HepG2 (cell line): ENCODE results near the gene PKD2L1. TPM values are rescaled to one million over a fixed set of nuclear protein-coding genes. Genes with fewer than 3 reads are reported as not detected.
A peak's percentile ranks its signal among the peaks of the same experiment; 100 is the strongest.

Experiments
- DDIT3 ChIP-seq: sonication (generic); formaldehyde crosslinking; IDR thresholded peaks from 2 replicates; pipeline ENCODE4 v1.4.0; 2020; ENCODE audit warnings: mild to moderate bottlenecking, missing genetic modification reagents
- FOXK1 ChIP-seq: sonication (generic); formaldehyde crosslinking; IDR thresholded peaks from 2 replicates; pipeline ENCODE4 v1.4.0; 2020; ENCODE audit warnings: low read depth, missing genetic modification reagents, borderline replicate concordance
- FOXK2 ChIP-seq: fragments of 450-650 bp; IDR thresholded peaks from 2 replicates; pipeline ENCODE4 v1.6.1; 2016
- GZF1 ChIP-seq: sonication (generic); formaldehyde crosslinking; IDR thresholded peaks from 2 replicates; pipeline ENCODE4 v1.5.1; 2020; ENCODE audit warnings: mild to moderate bottlenecking, missing genetic modification reagents
- HDAC1 ChIP-seq: sonication (generic); formaldehyde crosslinking; IDR thresholded peaks from 2 replicates; pipeline ENCODE4 v1.5.1; 2020; ENCODE audit warnings: mild to moderate bottlenecking, missing genetic modification reagents
- HDAC6 ChIP-seq: fragments of 200-600 bp; sonication (generic); IDR thresholded peaks from 2 replicates; pipeline ENCODE4 v1.7.0; 2017; ENCODE audit warnings: mild to moderate bottlenecking, antibody characterized with exemption, low read length, low read depth
- ISL2 ChIP-seq: sonication (generic); formaldehyde crosslinking; IDR thresholded peaks from 2 replicates; pipeline ENCODE4 v1.5.0; 2020; ENCODE audit warnings: missing genetic modification reagents
- MYC ChIP-seq: sonication (generic); formaldehyde crosslinking; IDR thresholded peaks from 2 replicates; pipeline ENCODE4 v1.9.0; 2021; ENCODE audit warnings: missing genetic modification reagents, borderline replicate concordance
- NFATC3 ChIP-seq: sonication (generic); formaldehyde crosslinking; IDR thresholded peaks from 2 replicates; pipeline ENCODE4 v1.5.1; 2020; ENCODE audit warnings: mild to moderate bottlenecking, missing genetic modification reagents
- POLR2AphosphoS5 ChIP-seq: IDR thresholded peaks from 2 replicates; pipeline ENCODE4 v1.6.1; 2012; ENCODE audit warnings: low read depth, low read length
- RARA ChIP-seq: IDR thresholded peaks from 2 replicates; pipeline ENCODE4 v1.6.1; 2016; ENCODE audit warnings: missing genetic modification reagents, missing compliant biosample characterization
- RBM22 ChIP-seq: fragments of 200-400 bp; formaldehyde crosslinking; optimal IDR thresholded peaks from 2 replicates; pipeline ENCODE3; 2017; ENCODE audit warnings: mild to moderate bottlenecking, low read length, moderate library complexity
- RCOR2 ChIP-seq: IDR thresholded peaks from 2 replicates; pipeline ENCODE4 v1.6.1; 2016; ENCODE audit warnings: missing biosample characterization, missing genetic modification reagents
- STAT6 ChIP-seq: sonication (generic); formaldehyde crosslinking; IDR thresholded peaks from 2 replicates; pipeline ENCODE4 v1.4.0; 2020; ENCODE audit warnings: missing genetic modification reagents, mild to moderate bottlenecking, borderline replicate concordance
- TRIM22 ChIP-seq: fragments of 450-650 bp; IDR thresholded peaks from 2 replicates; pipeline ENCODE4 v1.6.1; 2017
- ZKSCAN8 ChIP-seq: IDR thresholded peaks from 2 replicates; pipeline ENCODE4 v1.6.1; 2016; ENCODE audit warnings: borderline replicate concordance, missing genetic modification reagents, missing compliant biosample characterization
- ZNF143 ChIP-seq: sonication (generic); formaldehyde crosslinking; IDR thresholded peaks from 2 replicates; pipeline ENCODE4 v1.4.0; 2020; ENCODE audit warnings: missing genetic modification reagents
- ZNF276 ChIP-seq: sonication (generic); formaldehyde crosslinking; IDR thresholded peaks from 2 replicates; pipeline ENCODE4 v1.4.0; 2020; ENCODE audit warnings: mild to moderate bottlenecking, low read depth, missing genetic modification reagents
- ZNF343 ChIP-seq: sonication (generic); formaldehyde crosslinking; IDR thresholded peaks from 2 replicates; pipeline ENCODE4 v1.4.0; 2020; ENCODE audit warnings: mild to moderate bottlenecking, missing genetic modification reagents
- ZNF44 ChIP-seq: sonication (generic); formaldehyde crosslinking; IDR thresholded peaks from 2 replicates; pipeline ENCODE4 v1.5.1; 2020; ENCODE audit warnings: mild to moderate bottlenecking, missing genetic modification reagents
- ZNF501 ChIP-seq: sonication (generic); formaldehyde crosslinking; IDR thresholded peaks from 2 replicates; pipeline ENCODE4 v1.5.1; 2020; ENCODE audit warnings: mild to moderate bottlenecking, moderate library complexity, missing genetic modification reagents
- ZNF773 ChIP-seq: sonication (generic); formaldehyde crosslinking; IDR thresholded peaks from 2 replicates; pipeline ENCODE4 v1.4.0; 2020; ENCODE audit warnings: missing genetic modification reagents, borderline replicate concordance
- ZSCAN9 ChIP-seq: IDR thresholded peaks from 2 replicates; pipeline ENCODE4 v1.6.1; 2016; ENCODE audit warnings: borderline replicate concordance
- polyA plus RNA-seq, 8 experiments: library from polyadenylated mRNA; depleted of rRNA in 3 of 8; stranded (reverse) in 7 of 8; unstranded in 1 of 8; fragments of >200 nt; fragmentation: Illumina TruSeq in 4 of 8; extraction: Trizol in 4 of 8; gene quantifications; 2 replicates each; pipeline versions ENCODE4 v1.2.1 to v1.2.3, GENCODE V29; 2011 to 2016; ENCODE audit warnings: low read depth in 4 of 8, missing spikeins in 1 of 8, mixed read lengths in 1 of 8; ENCODE audit not compliant: insufficient read depth in 1 of 8
- total RNA-seq, 5 experiments: library from RNA; depleted of rRNA; stranded (reverse); fragments of >200 nt; fragmentation: Illumina TruSeq; extraction: Trizol; gene quantifications; 2 replicates each; pipeline ENCODE4 v1.2.3, GENCODE V29; 2016; ENCODE audit warnings: low read depth in 1 of 5

PKD2L1 gene
- total and polyA plus RNA-seq, 2 of the 13 experiments (the other 11 are each of a cell fraction or from before 2014, with no cell fraction given), result 0.07 to 0.15 TPM

GRCh38 chr10:100340948-100341847 is 11.2 kb upstream of the PKD2L1 start (continued):
- TF ChIP-seq ZNF276 (CRISPR knock-in tag) (no peak; the same call in 1 of the 2 replicates), FOXK2 (no peak), NFATC3 (CRISPR knock-in tag) (no peak), ZNF143 (CRISPR knock-in tag) (no peak), ZNF773 (CRISPR knock-in tag) (no peak), ZNF501 (CRISPR knock-in tag) (no peak; the same call in 1 of the 2 replicates), RARA (CRISPR knock-in tag) (peak; percentile 72), DDIT3 (CRISPR knock-in tag) (no peak), HDAC6 (no peak), TRIM22 (no peak), ISL2 (CRISPR knock-in tag) (no peak), RBM22 (no peak), POLR2AphosphoS5 (peak; percentile 64; the same call in 1 of the 2 replicates), ZNF44 (no peak), RCOR2 (CRISPR knock-in tag) (no peak), MYC (CRISPR knock-in tag) (peak; percentile 63; the same call in 1 of the 2 replicates), FOXK1 (peak; percentile 10; the same call in 1 of the 2 replicates), GZF1 (CRISPR knock-in tag) (no peak; the same call in 1 of the 2 replicates), ZSCAN9 (CRISPR knock-in tag) (peak; percentile 88), ZNF343 (CRISPR knock-in tag) (no peak; the same call in 1 of the 2 replicates), HDAC1 (CRISPR knock-in tag) (peak; percentile 76), ZKSCAN8 (CRISPR knock-in tag) (no peak), STAT6 (CRISPR knock-in tag) (no peak)
